HEK293 (cell line): Measurements from ENCODE around the gene CCDC24.

ENCODE experiments used
- CTCF ChIA-PET: fragments of 350-600 bp; formaldehyde crosslinking; extraction: SDS; loops from one replicate; lab custom pipeline; 2021; ENCODE audit warnings: antibody characterized with exemption; lab: Yijun Ruan, JAX
- POLR2A ChIA-PET: fragments of 300-600 bp; formaldehyde crosslinking; extraction: SDS; loops from one replicate; lab custom pipeline; 2020; ENCODE audit warnings: antibody characterized with exemption, inconsistent platforms; lab: Yijun Ruan, JAX
- H3K27ac ChIP-seq: fragments of 200-500 bp; sonication (Bioruptor generic); 2 replicates; pipeline ENCODE4 v1.5.1; 2014; ENCODE audit warnings: low read depth, low read length, control low read depth, inconsistent platforms; ENCODE audit errors: extremely low read depth
- H3K36me3 ChIP-seq, 2 experiments: fragments of 200-500 bp in 1 of 2; sonication (Bioruptor generic) in 1 of 2; 1 replicate in 1 of 2; 2 replicates in 1 of 2; pipeline ENCODE4 v1.5.1; 2014 to 2017; ENCODE audit warnings: inconsistent platforms in 2 of 2, low read length in 2 of 2; ENCODE audit not compliant: control insufficient read depth in 2 of 2, insufficient read depth in 1 of 2
- H3K4me1 ChIP-seq: fragments of 200-500 bp; sonication (Bioruptor generic); 2 replicates; pipeline ENCODE4 v1.5.1; 2014; ENCODE audit warnings: mild to moderate bottlenecking, low read length, inconsistent platforms; ENCODE audit not compliant: control insufficient read depth, insufficient read depth
- H3K4me3 ChIP-seq: 2 replicates; pipeline ENCODE4 v1.5.1; 2011; ENCODE audit warnings: low read depth, mild to moderate bottlenecking, control low read depth, low read length, moderate library complexity
- H3K9me3 ChIP-seq: fragments of 200-500 bp; sonication (Bioruptor generic); 2 replicates; pipeline ENCODE4 v1.5.1; 2014; ENCODE audit warnings: low read depth, low read length, inconsistent platforms; ENCODE audit not compliant: control insufficient read depth, insufficient read depth
- SETDB1 ChIP-seq: IDR thresholded peaks from one replicate; pipeline ENCODE4 v1.6.1; 2017; ENCODE audit warnings: mild to moderate bottlenecking, low read length, moderate library complexity, mixed read lengths; ENCODE audit not compliant: insufficient read length
- ZFHX2 ChIP-seq: fragments of 450-650 bp; formaldehyde crosslinking; conservative IDR thresholded peaks from 2 replicates; pipeline ENCODE4 v1.5.1; 2016; ENCODE audit warnings: missing biosample characterization, missing genetic modification characterization
- ZNF18 ChIP-seq: fragments of 450-650 bp; formaldehyde crosslinking; IDR thresholded peaks from 2 replicates; pipeline ENCODE4 v1.5.1; 2016; ENCODE audit warnings: missing biosample characterization, missing genetic modification characterization
- ZNF214 ChIP-seq: fragments of 450-650 bp; formaldehyde crosslinking; IDR thresholded peaks from 2 replicates; pipeline ENCODE4 v1.5.1; 2017; ENCODE audit warnings: missing biosample characterization, mild to moderate bottlenecking, missing genetic modification characterization, borderline replicate concordance
- ZNF404 ChIP-seq: fragments of 450-650 bp; formaldehyde crosslinking; IDR thresholded peaks from 2 replicates; pipeline ENCODE4 v1.5.1; 2017; ENCODE audit warnings: missing biosample characterization, missing genetic modification characterization
- TF ChIP-seq, protein P1 (sequence below): fragments of 450-650 bp; formaldehyde crosslinking; IDR thresholded peaks from 2 replicates; pipeline ENCODE4 v1.5.1; 2016; ENCODE audit warnings: missing biosample characterization, missing genetic modification characterization
- TF ChIP-seq, protein P2 (sequence below): fragments of 450-650 bp; formaldehyde crosslinking; IDR thresholded peaks from 2 replicates; pipeline ENCODE4 v1.5.1; 2017; ENCODE audit warnings: missing biosample characterization, missing genetic modification characterization
- TF ChIP-seq, protein P3 (sequence below): fragments of 450-650 bp; formaldehyde crosslinking; IDR thresholded peaks from 2 replicates; pipeline ENCODE4 v1.5.1; 2016; ENCODE audit warnings: missing biosample characterization, missing genetic modification characterization

Gene CCDC24

GRCh38 chr1:44043176-44044070 lies 52.0 kb downstream of the CCDC24 start:
- CTCF ChIA-PET: interaction anchor here (0.6 to 7.9 kb wide), 9 partner anchors 8 to 878 kb away, joined by 3 to 160 read pairs (median 3); no protein-coding TSS in a partner anchor
- no peak for TF ChIP-seq ZNF404 (tag by site-specific recombination)
- TF ChIP-seq ZNF18 (tag by site-specific recombination): 0 out of 2 replicates have a peak, but pooled peaks have one; percentile 46
- TF ChIP-seq ZFHX2 (tag by site-specific recombination): peak; percentile 10; the same call in 1 of the 2 replicates
- TF ChIP-seq, all 188 proteins: peak for 2
- no peak overlapping the region for H3K4me3 ChIP-seq
- H3K4me1 ChIP-seq: no peaks in the 10 kb centered on the region
- no peaks in the 10 kb centered on the region for H3K36me3 ChIP-seq
- POLR2A ChIA-PET: no interaction called here
- H3K9me3 ChIP-seq: no peaks in the 10 kb centered on the region
- no peak overlapping the region for H3K27ac ChIP-seq

DNA sequence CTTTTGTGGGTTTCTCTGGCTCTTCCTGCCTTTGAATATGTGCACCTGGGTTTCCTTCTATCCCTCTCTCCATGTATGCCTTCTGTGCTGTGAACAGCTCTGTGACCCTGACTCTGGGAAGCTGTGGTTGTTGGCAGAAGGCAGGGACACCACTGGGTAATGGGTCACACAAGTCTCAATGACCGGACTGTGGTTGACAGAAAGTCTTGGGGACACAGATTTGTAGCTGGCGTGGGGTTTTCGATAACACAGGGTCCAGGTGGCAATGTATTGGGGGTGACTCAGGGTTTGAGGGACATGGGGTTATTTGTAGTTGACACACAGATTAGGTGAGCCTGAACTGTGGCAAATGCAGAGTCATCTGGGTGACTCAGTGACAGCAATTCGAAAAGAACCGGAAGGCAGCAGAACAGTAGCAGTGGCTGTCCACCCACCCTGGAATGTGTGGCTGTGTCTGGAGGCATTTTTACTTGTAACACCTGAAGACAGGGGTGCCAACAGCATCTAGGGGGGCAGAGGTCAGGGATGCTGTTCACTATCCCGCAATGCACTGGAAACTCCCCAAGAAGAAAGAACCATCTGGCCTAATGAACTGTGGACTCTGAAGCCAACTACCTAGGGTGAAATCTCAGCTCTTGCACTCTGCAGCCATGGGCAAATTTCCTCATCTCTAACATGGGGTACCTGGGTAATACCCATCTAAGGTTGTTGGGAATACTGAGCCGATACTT lies 52.8 kb downstream of the CCDC24 start:
- no peaks in the 10 kb centered on the region for H3K9me3 ChIP-seq
- H3K27ac ChIP-seq: no peak overlapping the region
- H3K36me3 ChIP-seq: no peaks in the 10 kb centered on the region
- POLR2A ChIA-PET: interaction anchor here (0.6 kb wide), 1 partner anchor 163 kb away, joined by 9 read pairs; no protein-coding TSS in a partner anchor
- no peak overlapping the region for H3K4me3 ChIP-seq
- no peaks in the 10 kb centered on the region for H3K4me1 ChIP-seq
- CTCF ChIA-PET: interaction anchor here (1.0 to 7.9 kb wide), 6 partner anchors 8 to 279 kb away, joined by 3 to 160 read pairs (median 35); no protein-coding TSS in a partner anchor
- TF ChIP-seq, protein P1, sequence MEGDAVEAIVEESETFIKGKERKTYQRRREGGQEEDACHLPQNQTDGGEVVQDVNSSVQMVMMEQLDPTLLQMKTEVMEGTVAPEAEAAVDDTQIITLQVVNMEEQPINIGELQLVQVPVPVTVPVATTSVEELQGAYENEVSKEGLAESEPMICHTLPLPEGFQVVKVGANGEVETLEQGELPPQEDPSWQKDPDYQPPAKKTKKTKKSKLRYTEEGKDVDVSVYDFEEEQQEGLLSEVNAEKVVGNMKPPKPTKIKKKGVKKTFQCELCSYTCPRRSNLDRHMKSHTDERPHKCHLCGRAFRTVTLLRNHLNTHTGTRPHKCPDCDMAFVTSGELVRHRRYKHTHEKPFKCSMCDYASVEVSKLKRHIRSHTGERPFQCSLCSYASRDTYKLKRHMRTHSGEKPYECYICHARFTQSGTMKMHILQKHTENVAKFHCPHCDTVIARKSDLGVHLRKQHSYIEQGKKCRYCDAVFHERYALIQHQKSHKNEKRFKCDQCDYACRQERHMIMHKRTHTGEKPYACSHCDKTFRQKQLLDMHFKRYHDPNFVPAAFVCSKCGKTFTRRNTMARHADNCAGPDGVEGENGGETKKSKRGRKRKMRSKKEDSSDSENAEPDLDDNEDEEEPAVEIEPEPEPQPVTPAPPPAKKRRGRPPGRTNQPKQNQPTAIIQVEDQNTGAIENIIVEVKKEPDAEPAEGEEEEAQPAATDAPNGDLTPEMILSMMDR (tag by site-specific recombination): no peak
- TF ChIP-seq, protein P2, sequence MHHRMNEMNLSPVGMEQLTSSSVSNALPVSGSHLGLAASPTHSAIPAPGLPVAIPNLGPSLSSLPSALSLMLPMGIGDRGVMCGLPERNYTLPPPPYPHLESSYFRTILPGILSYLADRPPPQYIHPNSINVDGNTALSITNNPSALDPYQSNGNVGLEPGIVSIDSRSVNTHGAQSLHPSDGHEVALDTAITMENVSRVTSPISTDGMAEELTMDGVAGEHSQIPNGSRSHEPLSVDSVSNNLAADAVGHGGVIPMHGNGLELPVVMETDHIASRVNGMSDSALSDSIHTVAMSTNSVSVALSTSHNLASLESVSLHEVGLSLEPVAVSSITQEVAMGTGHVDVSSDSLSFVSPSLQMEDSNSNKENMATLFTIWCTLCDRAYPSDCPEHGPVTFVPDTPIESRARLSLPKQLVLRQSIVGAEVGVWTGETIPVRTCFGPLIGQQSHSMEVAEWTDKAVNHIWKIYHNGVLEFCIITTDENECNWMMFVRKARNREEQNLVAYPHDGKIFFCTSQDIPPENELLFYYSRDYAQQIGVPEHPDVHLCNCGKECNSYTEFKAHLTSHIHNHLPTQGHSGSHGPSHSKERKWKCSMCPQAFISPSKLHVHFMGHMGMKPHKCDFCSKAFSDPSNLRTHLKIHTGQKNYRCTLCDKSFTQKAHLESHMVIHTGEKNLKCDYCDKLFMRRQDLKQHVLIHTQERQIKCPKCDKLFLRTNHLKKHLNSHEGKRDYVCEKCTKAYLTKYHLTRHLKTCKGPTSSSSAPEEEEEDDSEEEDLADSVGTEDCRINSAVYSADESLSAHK (tag by site-specific recombination): no peak
- TF ChIP-seq, protein P3, sequence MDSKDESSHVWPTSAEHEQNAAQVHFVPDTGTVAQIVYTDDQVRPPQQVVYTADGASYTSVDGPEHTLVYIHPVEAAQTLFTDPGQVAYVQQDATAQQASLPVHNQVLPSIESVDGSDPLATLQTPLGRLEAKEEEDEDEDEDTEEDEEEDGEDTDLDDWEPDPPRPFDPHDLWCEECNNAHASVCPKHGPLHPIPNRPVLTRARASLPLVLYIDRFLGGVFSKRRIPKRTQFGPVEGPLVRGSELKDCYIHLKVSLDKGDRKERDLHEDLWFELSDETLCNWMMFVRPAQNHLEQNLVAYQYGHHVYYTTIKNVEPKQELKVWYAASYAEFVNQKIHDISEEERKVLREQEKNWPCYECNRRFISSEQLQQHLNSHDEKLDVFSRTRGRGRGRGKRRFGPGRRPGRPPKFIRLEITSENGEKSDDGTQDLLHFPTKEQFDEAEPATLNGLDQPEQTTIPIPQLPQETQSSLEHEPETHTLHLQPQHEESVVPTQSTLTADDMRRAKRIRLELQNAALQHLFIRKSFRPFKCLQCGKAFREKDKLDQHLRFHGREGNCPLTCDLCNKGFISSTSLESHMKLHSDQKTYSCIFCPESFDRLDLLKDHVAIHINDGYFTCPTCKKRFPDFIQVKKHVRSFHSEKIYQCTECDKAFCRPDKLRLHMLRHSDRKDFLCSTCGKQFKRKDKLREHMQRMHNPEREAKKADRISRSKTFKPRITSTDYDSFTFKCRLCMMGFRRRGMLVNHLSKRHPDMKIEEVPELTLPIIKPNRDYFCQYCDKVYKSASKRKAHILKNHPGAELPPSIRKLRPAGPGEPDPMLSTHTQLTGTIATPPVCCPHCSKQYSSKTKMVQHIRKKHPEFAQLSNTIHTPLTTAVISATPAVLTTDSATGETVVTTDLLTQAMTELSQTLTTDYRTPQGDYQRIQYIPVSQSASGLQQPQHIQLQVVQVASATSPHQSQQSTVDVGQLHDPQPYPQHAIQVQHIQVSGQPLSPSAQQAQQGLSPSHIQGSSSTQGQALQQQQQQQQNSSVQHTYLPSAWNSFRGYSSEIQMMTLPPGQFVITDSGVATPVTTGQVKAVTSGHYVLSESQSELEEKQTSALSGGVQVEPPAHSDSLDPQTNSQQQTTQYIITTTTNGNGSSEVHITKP (tag by site-specific recombination): no peak
- no peak for TF ChIP-seq ZNF214 (tag by site-specific recombination)
- TF ChIP-seq SETDB1: no peak
